BJ (cell line): ENCODE measurements around the gene CRABP1. TPM values are rescaled to one million over a fixed set of nuclear protein-coding genes. Genes with fewer than 3 reads are reported as not detected.

Source experiments
- CTCF ChIA-PET: fragments of 350-600 bp; formaldehyde crosslinking; extraction: SDS; loops from one replicate; lab custom pipeline; 2021; ENCODE audit warnings: antibody characterized with exemption, inconsistent platforms; lab: Yijun Ruan, JAX
- POLR2A ChIA-PET: fragments of 300-600 bp; sonication (Branson Sonifier 250); formaldehyde crosslinking; extraction: SDS; loops from one replicate; lab custom pipeline; 2021; ENCODE audit warnings: antibody characterized with exemption; lab: Charles Lee
- DNase-seq: peaks from one replicate; pipeline ENCODE4 v3.0.0-alpha.2; 2011; ENCODE audit warnings: low read depth
- H3K27me3 ChIP-seq: 2 replicates; pipeline ENCODE4 v1.6.0; 2011; ENCODE audit warnings: low read length; ENCODE audit not compliant: control insufficient read depth, insufficient read depth
- H3K36me3 ChIP-seq: 2 replicates; pipeline ENCODE4 v1.5.1; 2011; ENCODE audit warnings: low read length; ENCODE audit not compliant: control insufficient read depth, insufficient read depth
- H3K4me3 ChIP-seq: 2 replicates; pipeline ENCODE4 v1.5.1; 2011; ENCODE audit warnings: low read depth, mild to moderate bottlenecking, control low read depth, low read length
- polyA plus RNA-seq: library from polyadenylated mRNA; depleted of rRNA; stranded (reverse); fragments of >200 nt; gene quantifications from 2 replicates; pipeline ENCODE4 v1.2.3, GENCODE V29; 2011
- TF ChIP-seq, protein P1 (sequence below): IDR thresholded peaks from 2 replicates; pipeline ENCODE4 v1.5.1; 2011; ENCODE audit warnings: low read depth, mild to moderate bottlenecking, control low read depth, inconsistent platforms, low read length, moderate library complexity; ENCODE audit not compliant: insufficient read depth

The CRABP1 gene
- polyA plus RNA-seq, 1 experiment = not detected

DNA sequence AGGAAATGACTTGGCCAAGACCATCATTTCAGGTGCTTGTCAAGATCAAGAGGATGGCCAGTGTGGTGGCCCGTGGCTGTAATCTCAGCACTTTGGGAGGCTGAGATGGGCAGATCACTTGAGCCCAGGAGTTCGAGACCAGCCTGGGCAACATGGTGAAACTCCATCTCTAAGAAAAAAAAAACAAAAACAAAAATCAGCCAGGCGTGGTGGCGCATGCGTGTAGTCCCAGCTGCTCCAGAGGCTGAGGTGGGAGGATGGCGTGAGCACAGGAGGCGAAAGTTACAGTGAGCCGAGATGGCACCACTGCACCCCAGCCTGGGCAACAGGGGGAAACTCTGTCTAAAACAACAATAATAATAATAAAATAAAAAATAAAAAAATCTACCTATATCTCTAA is 15.0 kb downstream of the CRABP1 start:
- ChIA-PET CTCF (interaction anchor here (0.6 to 1.2 kb wide), 2 partner anchors 8 to 46 kb away, joined by 3 read pairs; no protein-coding TSS in a partner anchor), POLR2A (no interaction called here)
- H3K27me3 ChIP-seq = peaks cover 3% of the 10 kb centered on the region
- TF ChIP-seq, protein P1, sequence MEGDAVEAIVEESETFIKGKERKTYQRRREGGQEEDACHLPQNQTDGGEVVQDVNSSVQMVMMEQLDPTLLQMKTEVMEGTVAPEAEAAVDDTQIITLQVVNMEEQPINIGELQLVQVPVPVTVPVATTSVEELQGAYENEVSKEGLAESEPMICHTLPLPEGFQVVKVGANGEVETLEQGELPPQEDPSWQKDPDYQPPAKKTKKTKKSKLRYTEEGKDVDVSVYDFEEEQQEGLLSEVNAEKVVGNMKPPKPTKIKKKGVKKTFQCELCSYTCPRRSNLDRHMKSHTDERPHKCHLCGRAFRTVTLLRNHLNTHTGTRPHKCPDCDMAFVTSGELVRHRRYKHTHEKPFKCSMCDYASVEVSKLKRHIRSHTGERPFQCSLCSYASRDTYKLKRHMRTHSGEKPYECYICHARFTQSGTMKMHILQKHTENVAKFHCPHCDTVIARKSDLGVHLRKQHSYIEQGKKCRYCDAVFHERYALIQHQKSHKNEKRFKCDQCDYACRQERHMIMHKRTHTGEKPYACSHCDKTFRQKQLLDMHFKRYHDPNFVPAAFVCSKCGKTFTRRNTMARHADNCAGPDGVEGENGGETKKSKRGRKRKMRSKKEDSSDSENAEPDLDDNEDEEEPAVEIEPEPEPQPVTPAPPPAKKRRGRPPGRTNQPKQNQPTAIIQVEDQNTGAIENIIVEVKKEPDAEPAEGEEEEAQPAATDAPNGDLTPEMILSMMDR = no peak
- H3K4me3 ChIP-seq = no peak overlapping the region
- H3K36me3 ChIP-seq = no peaks in the 10 kb centered on the region
- DNase-seq = no peak

DNA sequence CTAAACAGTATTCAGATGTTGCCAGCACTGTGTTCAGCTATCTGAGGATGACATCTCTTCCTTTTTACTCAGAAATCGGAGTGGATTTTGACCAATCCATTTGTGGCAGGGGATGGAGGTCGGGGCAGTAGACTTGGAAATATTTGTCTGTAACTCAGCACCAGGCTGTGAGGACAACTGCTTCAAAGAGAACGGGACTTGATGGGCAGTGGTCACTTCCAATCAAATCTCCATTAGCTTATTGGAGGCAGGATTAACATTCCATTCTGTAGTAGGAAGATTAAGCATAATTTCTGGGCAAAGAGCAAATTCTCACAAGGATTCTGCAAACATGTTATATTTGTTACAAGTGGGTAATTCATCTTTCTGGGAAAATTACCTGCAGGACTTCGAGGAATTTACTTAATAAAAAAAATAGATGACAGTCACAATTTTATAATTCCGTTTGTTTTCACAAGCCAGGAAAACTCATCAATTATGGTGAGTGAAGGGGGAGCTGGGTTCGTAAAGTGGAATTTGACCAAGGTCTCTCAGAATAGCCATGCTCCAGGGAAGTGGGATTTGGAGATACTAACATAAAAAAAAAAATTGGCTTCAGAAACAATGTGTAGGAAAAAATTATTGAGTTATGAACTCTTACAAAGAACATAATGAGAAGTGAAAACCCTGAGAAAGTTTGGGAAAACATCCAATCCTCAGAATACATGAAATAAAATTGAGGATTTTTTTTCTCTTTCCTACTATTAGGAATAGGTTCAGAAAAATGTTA is 18.1 kb downstream of the CRABP1 start:
- Histone ChIP-seq H3K27me3 (peaks cover 10% of the 10 kb centered on the region), H3K36me3 (no peaks in the 10 kb centered on the region), H3K4me3 (no peak overlapping the region)
- CTCF ChIA-PET = interaction anchor here (1.2 to 2.1 kb wide), 2 partner anchors 25 to 65 kb away, joined by 3 to 5 read pairs; no protein-coding TSS in a partner anchor
- TF ChIP-seq, protein P1 = no peak
- DNase-seq = no peak
- POLR2A ChIA-PET = no interaction called here

DNA sequence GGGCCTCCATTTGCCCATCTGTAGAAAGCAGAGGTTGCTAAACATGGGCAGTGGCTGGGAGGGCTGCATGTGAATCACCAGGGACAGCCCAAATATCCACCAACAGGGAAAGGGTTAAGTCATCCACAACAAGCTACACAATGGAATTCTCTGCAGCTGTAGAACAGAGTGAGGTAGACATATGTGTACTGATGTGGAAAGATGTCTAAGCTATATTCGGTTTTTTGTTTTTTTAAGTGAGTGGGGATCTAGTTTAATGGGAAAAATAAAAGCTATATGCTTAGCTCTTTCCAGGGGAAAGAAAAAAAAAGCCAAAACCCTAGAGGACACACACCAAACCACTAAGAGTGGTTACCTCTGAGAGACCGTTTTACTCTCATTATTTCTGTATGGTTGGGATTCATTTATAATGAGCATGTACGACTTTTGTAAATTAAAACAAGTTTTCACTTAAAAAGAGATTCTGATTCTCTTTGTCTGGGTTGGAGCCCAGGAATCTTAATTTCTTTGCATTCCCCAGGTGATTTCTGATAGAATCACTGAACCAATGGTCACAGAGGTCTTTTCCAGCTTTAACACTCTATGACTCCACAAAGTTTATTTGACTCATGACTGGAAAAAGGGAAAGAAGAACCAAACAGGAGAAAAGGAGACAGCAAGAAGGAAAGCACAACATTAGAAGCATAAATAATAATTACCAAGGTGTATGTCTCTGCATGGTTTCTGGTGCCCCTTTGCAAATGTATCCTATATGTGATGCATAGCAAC is 19.1 kb downstream of the CRABP1 start:
- no peaks in the 10 kb centered on the region for H3K36me3 ChIP-seq
- H3K27me3 ChIP-seq = peaks cover 13% of the 10 kb centered on the region
- TF ChIP-seq, protein P1 = no peak
- no peak overlapping the region for H3K4me3 ChIP-seq
- ChIA-PET CTCF (interaction anchor here (2.1 kb wide), 1 partner anchor 64 kb away, joined by 5 read pairs; no protein-coding TSS in a partner anchor), POLR2A (no interaction called here)
- DNase-seq = no peak

DNA sequence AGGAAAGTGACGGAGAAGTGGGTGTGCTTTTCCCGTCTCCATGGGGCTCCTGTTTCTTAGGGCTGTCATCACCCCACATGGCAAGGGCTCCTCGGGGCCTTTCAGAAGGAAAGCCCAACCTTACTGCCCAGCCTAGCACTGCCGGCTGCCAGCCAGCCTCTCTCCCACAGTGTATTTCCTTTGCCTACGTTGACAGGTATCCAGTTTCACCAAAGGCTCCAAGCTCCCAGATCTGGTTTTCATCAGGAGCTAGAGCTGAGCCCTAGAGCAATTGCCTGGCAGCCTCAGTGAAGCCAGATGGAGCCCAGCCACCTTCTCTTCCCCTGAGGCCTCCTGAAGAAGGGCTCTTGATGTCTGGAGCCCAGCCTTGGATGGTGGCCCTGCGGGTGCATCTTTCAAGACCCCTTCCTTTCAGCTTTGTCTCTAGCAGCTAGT is 20.2 kb downstream of the CRABP1 start:
- ChIA-PET POLR2A (no interaction called here), CTCF (interaction anchor here (0.9 to 1.2 kb wide), 3 partner anchors 24 to 53 kb away, joined by 3 to 4 read pairs (median 3); no protein-coding TSS in a partner anchor)
- no peaks in the 10 kb centered on the region for H3K36me3 ChIP-seq
- H3K27me3 ChIP-seq = peaks cover 13% of the 10 kb centered on the region
- DNase-seq = no peak
- no peak overlapping the region for H3K4me3 ChIP-seq
- TF ChIP-seq, protein P1 = no peak
